Stimulated activated CD8-positive, alpha-beta memory T cell treated with anti-CD3 and anti-CD28 coated beads, Interleukin-4, amount 100 ng/mL, for 1 hour (primary cell): ENCODE results near the gene UMPS.

ENCODE experiments used
- DNase-seq, 2 donors: peaks; one replicate each; pipeline ENCODE4 v3.0.0-alpha.2; 2020; ENCODE audit warnings: low read depth in 2 of 2, low spot score in 1 of 2

The UMPS gene

DNA sequence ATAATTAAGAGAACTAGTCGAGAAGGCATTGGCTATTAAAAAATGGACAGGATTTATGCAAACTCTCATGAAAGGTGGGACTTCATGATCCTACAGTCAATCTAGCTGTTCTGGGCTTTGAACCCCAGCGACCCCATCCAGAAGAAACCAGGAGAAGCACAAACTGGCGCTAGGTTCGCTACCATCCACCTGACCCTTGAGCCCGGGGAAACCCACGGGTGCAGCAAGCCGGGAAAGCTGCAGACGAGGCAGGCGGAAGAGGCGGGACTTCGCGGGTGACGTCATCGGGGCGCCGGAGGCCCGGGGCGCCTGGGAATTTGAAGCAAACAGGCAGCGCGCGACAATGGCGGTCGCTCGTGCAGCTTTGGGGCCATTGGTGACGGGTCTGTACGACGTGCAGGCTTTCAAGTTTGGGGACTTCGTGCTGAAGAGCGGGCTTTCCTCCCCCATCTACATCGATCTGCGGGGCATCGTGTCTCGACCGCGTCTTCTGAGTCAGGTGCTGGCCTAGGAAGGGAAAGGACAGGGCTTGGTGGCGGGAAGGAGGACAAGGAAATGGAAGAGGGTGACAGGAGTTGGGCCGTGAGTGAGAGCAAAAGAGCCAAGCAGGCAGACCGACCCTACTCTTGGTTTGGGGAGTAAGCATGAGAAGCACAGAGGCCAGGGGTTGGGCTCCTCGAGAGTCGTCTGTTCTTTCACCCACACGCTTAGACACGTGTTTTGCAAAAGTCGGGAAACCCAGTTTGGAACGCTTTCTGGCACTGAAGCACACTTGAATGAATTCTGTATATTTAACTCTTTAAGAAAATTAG, at the start of gene UMPS:
Gene UMPS, plus strand, starts transcription at position 324 of the 812 bp plus-strand sequence. Its CDS starts 20 bp downstream, at position 344.
- peak; percentile 82 to 84 for DNase-seq

DNA sequence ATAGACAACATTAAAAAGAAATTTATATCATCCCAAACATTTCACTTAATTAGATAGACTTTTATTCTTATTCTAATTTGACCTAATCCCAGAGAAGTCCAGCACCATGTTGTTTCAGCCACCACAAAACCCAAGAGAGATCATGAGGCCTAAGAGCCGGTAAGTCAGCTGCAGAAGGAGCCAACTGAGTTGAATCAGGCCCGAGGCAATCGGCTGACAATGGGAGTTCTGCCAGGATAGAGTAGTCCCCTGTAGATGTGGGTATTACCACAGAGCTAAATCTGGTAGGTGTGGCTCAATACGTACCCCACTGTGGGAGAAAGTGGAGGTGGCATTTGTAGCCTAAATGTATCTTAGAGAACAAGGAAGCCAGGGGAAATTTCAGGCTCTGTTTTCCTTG, 49.7 kb upstream of the UMPS start:
- DNase-seq, result no peak

GRCh38 chr3:124682263-124682662, 48.0 kb upstream of the UMPS start:
- no peak for DNase-seq

- no peak for DNase-seq
These were observed 45.8 kb upstream of the UMPS start for GRCh38 chr3:124684459-124684858.

GRCh38 chr3:124685067-124685466, 45.2 kb upstream of the UMPS start:
- DNase-seq, result no peak

DNA sequence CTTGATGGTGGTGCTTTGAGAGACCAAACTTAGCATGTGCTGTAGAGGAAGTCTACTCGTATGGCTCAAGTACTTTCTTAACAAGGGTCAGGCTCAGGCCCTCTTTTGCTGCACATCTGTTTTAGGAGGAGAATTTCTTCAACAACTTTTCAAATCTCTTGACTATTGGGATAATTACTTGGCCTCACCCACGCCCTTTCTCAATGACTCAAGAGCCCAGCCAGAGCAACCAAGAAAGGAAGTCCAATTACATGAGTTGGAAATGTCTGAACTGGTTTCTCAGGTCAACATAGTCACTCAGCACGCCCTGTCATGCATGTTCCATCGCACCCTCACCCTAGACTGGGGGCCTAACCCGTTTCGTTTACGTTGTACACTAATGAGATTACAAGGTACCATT, 44.8 kb upstream of the UMPS start:
- no peak for DNase-seq

GRCh38 chr3:124686028-124686670, 44.1 kb upstream of the UMPS start:
- no peak for DNase-seq

- DNase-seq, result peak; percentile 28 to 45
These were observed 41.4 kb upstream of the UMPS start for GRCh38 chr3:124688581-124689454.

DNA sequence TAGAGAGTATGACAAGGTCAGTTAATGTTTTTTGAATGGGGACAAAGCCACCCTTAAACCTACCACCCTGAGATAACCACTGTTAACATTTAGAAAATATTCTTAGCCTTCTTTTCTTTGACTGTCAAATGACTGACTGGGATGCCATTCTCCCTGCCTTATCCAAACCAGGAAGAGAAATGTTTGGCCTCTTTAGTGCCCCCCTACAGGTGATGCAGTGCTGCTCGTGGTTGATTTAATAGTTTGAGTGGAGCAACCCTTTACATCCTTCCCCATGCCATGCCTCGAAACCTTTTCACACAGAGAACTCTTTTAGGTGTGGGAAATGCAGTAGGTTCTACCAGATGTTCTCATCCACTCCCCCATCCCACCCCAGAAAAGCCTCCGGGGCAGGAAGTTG, 38.7 kb upstream of the UMPS start:
- no peak for DNase-seq

GRCh38 chr3:124694486-124694885, 35.8 kb upstream of the UMPS start:
- no peak for DNase-seq

DNA sequence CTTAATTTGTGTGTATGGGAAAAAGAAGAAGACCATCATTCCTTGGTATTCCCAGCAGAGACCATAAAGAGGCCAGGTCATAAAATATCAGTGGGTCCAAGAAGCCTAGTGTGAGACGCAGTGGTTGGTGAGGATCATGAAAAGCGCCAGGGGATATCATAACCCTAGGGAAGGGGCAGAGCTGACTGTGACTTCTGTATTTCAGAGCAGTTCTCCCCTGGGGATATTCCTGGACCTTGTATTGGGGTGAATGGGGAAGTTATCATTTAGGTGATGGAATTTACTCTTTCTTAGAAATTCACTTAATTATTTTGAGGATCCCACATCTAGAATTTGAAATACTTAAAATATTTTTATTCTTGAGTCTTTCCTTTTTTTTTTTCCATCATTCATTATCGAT, 34.9 kb upstream of the UMPS start:
- DNase-seq, result no peak

GRCh38 chr3:124696006-124696405, 34.2 kb upstream of the UMPS start:
- no peak for DNase-seq

DNA sequence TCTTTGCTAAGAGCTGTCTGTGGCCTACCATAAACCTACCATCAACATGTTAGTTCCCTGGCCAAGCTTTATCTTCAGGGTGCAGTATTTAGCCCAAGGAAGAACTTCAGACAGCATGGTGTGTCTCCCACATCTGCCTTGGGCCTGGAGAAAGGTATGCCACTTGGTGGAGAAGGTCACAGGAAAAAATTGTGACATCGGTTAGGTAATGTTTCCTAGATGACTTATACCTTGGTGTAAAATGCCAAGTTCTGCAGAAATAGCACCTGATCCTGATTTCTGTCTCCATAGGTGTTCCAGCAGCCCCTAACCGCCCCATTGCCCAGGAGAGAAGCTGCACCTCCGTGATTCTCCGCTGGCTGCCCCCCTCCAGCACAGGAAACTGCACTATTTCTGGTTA, 33.0 kb upstream of the UMPS start:
- DNase-seq, result no peak

- no peak for DNase-seq
These were observed 32.1 kb upstream of the UMPS start for GRCh38 chr3:124698030-124698770.

GRCh38 chr3:124699051-124699450, 31.2 kb upstream of the UMPS start:
- DNase-seq, result no peak

DNA sequence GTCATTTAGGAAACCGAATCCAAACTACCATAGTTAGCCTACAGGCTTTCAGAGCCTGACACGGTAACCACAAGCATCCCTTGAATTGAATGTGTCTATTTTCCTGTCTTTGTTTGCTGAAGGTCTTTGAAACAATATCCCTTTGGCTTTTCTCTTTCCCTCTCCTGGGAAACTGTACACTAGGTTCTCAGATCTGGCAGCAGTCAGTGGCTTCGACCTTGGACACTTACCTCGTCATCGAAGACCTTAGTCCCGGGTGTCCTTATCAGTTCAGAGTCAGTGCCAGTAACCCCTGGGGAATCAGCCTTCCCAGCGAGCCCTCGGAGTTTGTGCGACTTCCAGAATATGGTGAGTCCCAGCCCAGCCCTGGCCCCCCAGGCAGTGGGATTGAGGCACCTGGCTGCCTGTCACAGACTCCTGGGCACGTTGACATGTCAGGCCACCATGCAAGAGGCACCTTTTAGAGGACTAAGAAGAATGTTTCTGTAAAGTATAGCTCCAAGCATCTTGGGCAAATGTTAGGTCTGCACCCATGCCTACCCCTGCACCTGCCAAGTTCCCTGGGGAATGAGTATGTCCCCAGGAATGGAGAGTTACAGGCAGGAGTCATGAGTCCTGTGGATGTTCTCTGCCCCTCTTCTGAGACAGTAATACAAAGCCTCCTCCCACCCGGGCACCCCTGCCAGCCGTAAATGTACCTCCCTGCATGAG, 30.4 kb upstream of the UMPS start:
- DNase-seq, result no peak

- no peak for DNase-seq
These were observed 29.2 kb upstream of the UMPS start for GRCh38 chr3:124700880-124701684.

GRCh38 chr3:124701687-124702086, 28.6 kb upstream of the UMPS start:
- no peak for DNase-seq

DNA sequence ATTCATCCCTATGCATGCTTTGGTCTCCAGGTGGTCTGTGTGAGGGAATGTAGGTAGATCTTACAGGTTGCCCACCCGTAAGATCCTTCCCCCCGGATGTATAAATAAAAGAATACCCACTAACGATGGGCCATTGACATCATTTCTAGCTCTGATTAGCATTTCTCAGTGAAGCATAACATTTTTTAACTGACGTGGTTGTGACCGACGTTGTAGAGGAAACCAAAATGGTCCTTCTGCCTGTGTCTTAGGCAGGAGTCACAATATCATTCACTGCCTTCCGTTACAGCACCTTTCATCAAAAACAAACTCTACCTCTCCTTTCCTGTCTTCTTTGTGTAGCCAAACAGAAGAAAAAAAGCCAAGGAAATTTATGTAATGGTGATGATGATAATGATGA, 27.3 kb upstream of the UMPS start:
- no peak for DNase-seq

- no peak for DNase-seq
These were observed 24.7 kb upstream of the UMPS start for GRCh38 chr3:124705552-124705951.
